ENCODE data around the gene INPP4B. TPM values are rescaled to one million over a fixed set of nuclear protein-coding genes. Genes with fewer than 3 reads are reported as not detected.

The INPP4B gene
- polyA plus RNA-seq, 1 of the 3 experiments (the other 2 are of a cell fraction): 0.08 TPM

GRCh38 chr4:142282870-142283431 is 563.1 kb downstream of the INPP4B start:
- Histone ChIP-seq H3K27me3 (ENCODE audit: insufficient read depth) (no peaks in the 10 kb centered on the region), H3K4me3 (ENCODE audit: low read depth in 2 of 2, low read length in 1 of 2) (peak overlapping the region in 1 of 2 experiments; percentile 42; a peak in 1 of 4 replicates), H3K27ac (ENCODE audit: low read depth in 2 of 2, low read length in 1 of 2) (no peak overlapping the region), H3K79me2 (ENCODE audit: insufficient read depth) (no peaks in the 10 kb centered on the region), H3K4me2 (no peak overlapping the region), H4K20me1 (ENCODE audit: insufficient read depth) (no peaks in the 10 kb centered on the region), H3K9me3 (no peaks in the 10 kb centered on the region), H3K9me2 (no peaks in the 10 kb centered on the region), H3K36me3 (replicated peaks in 1 of 2; ENCODE audit: control insufficient read depth in 1 of 2, insufficient read depth in 2 of 2, low read length in 1 of 2) (no peaks in the 10 kb centered on the region), H2AFZ (ENCODE audit: low read depth) (no peak overlapping the region), H3K9ac (no peak overlapping the region), H3F3A (replicated peaks; ENCODE audit: insufficient read depth) (no peaks in the 10 kb centered on the region), H3K4me1 (ENCODE audit: control insufficient read depth in 1 of 2, insufficient read depth in 2 of 2, low read depth in 1 of 2, low read length in 1 of 2) (no peaks in the 10 kb centered on the region)
- WGBS (ENCODE audit: low lambda C conversion rate): 17% methylated on average over 2 of the region's 2 CpGs
- no peak for DNase-seq
- ChIA-PET POLR2A (no interaction called here), CTCF (interaction anchor here (0.8 to 2.7 kb wide), 11 partner anchors 8 to 270 kb away, joined by 3 to 10 read pairs (median 4); no protein-coding TSS in a partner anchor)
- TF ChIP-seq JUND (IDR thresholded peaks at IDR 0.05) (no peak), RCOR1 (IDR thresholded peaks at IDR 0.05; ENCODE audit: low read length) (no peak), SIN3A (IDR thresholded peaks at IDR 0.05; ENCODE audit: borderline replicate concordance, low read depth, low read length) (no peak), ELF1 (IDR thresholded peaks at IDR 0.05) (no peak), ZBTB33 (IDR thresholded peaks at IDR 0.05; ENCODE audit: borderline replicate concordance, low read depth) (no peak), MXI1 (IDR thresholded peaks at IDR 0.05; ENCODE audit: low read depth, low read length) (no peak), MAX (IDR thresholded peaks at IDR 0.05; ENCODE audit: low read depth) (no peak), RAD21 (IDR thresholded peaks at IDR 0.05; ENCODE audit: low read length) (peak; percentile 42; the same call in 1 of the 2 replicates), CTCF (IDR thresholded peaks at IDR 0.05) (peak; percentile 55), RFX5 (IDR thresholded peaks at IDR 0.05; ENCODE audit: low read length) (no peak), FOXJ3 (CRISPR knock-in tag; IDR thresholded peaks at IDR 0.05) (no peak), GATA2 (CRISPR knock-in tag; IDR thresholded peaks at IDR 0.05) (no peak), USF1 (IDR thresholded peaks at IDR 0.05; ENCODE audit: borderline replicate concordance, low read depth) (no peak), REST (IDR thresholded peaks at IDR 0.05; ENCODE audit: low read depth, low read length) (no peak), USF2 (IDR thresholded peaks at IDR 0.05; ENCODE audit: borderline replicate concordance, low read depth, low read length) (no peak), NRF1 (IDR thresholded peaks at IDR 0.05; ENCODE audit: low read depth, low read length) (no peak), FOSL2 (IDR thresholded peaks at IDR 0.05; ENCODE audit: borderline replicate concordance, low read depth) (no peak)
